SKM-1 (cell line): ENCODE results near the gene ASCL5.

Experiments used
- DNase-seq: peaks from one replicate; lab custom pipeline; 2025; ENCODE audit not compliant: unreplicated experiment; lab: John Stamatoyannopoulos, UW

The ASCL5 gene

GRCh38 chr1:201153474-201154388, 26.7 kb upstream of the ASCL5 start:
- DNase-seq: peak; percentile 87

- peak; percentile 30 for DNase-seq
Measured at GRCh38 chr1:201149400-201149799, 22.4 kb upstream of the ASCL5 start.

- DNase-seq: no peak
Measured at GRCh38 chr1:201147396-201148015, 20.5 kb upstream of the ASCL5 start.

- DNase-seq: no peak
Measured at GRCh38 chr1:201146626-201147390, 19.8 kb upstream of the ASCL5 start.

- DNase-seq: no peak
Measured at GRCh38 chr1:201145816-201146215, 18.8 kb upstream of the ASCL5 start.

- DNase-seq: no peak
Measured at GRCh38 chr1:201145132-201145531, 18.1 kb upstream of the ASCL5 start.

- no peak for DNase-seq
Measured at GRCh38 chr1:201144701-201145100, 17.7 kb upstream of the ASCL5 start.

- DNase-seq: no peak
Measured at GRCh38 chr1:201143726-201144635, 17.0 kb upstream of the ASCL5 start.

- DNase-seq: no peak
Measured at GRCh38 chr1:201142849-201143725, 16.1 kb upstream of the ASCL5 start.

GRCh38 chr1:201142011-201142848, 15.2 kb upstream of the ASCL5 start:
- no peak for DNase-seq

GRCh38 chr1:201141418-201141817, 14.4 kb upstream of the ASCL5 start:
- no peak for DNase-seq

GRCh38 chr1:201140941-201141260, 13.9 kb upstream of the ASCL5 start:
- no peak for DNase-seq

GRCh38 chr1:201140235-201140940, 13.4 kb upstream of the ASCL5 start:
- no peak for DNase-seq

- no peak for DNase-seq
Measured at GRCh38 chr1:201139756-201140155, 12.8 kb upstream of the ASCL5 start.

GRCh38 chr1:201139306-201139705, 12.3 kb upstream of the ASCL5 start:
- no peak for DNase-seq

- no peak for DNase-seq
Measured at GRCh38 chr1:201138311-201138840, 11.4 kb upstream of the ASCL5 start.

- DNase-seq: no peak
Measured at GRCh38 chr1:201137579-201138310, 10.8 kb upstream of the ASCL5 start.
